Retinal pigment epithelial cell (primary cell): ENCODE data around the gene FADS1.

ENCODE experiments used
- DNase-seq: peaks from one replicate; pipeline ENCODE4 v3.0.0-alpha.2; 2010; ENCODE audit warnings: low read depth
- H3K4me3 ChIP-seq: 2 replicates; pipeline ENCODE4 v1.5.1; 2011; ENCODE audit warnings: mild to moderate bottlenecking, low read length, control low read depth, moderate library complexity
- TF ChIP-seq, protein P1 (sequence below): conservative IDR thresholded peaks from 2 replicates; pipeline ENCODE4 v1.5.1; 2011; ENCODE audit warnings: low read depth, low read length, control low read depth, inconsistent platforms

Gene FADS1

DNA sequence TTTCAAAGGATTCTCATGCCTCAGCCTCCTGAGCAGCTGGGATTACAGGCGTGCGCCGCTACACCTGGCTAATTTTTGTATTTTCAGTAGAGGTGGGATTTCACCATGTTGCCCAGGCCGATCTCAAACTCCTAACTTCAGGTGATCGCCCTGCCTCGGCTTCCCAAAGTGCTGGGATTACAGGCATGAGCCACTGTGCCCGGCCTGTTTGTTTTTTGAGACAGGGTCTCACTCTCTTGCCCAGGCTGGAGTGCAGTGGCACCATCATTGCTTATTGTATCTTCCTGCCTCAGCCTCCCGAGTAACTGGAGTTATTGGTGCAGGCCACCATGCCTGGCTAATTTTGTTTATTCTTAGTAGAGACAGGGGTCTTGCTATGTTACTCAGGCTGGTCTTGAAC, 19.4 kb upstream of the FADS1 start:
- TF ChIP-seq, protein P1, sequence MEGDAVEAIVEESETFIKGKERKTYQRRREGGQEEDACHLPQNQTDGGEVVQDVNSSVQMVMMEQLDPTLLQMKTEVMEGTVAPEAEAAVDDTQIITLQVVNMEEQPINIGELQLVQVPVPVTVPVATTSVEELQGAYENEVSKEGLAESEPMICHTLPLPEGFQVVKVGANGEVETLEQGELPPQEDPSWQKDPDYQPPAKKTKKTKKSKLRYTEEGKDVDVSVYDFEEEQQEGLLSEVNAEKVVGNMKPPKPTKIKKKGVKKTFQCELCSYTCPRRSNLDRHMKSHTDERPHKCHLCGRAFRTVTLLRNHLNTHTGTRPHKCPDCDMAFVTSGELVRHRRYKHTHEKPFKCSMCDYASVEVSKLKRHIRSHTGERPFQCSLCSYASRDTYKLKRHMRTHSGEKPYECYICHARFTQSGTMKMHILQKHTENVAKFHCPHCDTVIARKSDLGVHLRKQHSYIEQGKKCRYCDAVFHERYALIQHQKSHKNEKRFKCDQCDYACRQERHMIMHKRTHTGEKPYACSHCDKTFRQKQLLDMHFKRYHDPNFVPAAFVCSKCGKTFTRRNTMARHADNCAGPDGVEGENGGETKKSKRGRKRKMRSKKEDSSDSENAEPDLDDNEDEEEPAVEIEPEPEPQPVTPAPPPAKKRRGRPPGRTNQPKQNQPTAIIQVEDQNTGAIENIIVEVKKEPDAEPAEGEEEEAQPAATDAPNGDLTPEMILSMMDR, result no peak
- DNase-seq, result no peak
- no peak overlapping the region for H3K4me3 ChIP-seq

DNA sequence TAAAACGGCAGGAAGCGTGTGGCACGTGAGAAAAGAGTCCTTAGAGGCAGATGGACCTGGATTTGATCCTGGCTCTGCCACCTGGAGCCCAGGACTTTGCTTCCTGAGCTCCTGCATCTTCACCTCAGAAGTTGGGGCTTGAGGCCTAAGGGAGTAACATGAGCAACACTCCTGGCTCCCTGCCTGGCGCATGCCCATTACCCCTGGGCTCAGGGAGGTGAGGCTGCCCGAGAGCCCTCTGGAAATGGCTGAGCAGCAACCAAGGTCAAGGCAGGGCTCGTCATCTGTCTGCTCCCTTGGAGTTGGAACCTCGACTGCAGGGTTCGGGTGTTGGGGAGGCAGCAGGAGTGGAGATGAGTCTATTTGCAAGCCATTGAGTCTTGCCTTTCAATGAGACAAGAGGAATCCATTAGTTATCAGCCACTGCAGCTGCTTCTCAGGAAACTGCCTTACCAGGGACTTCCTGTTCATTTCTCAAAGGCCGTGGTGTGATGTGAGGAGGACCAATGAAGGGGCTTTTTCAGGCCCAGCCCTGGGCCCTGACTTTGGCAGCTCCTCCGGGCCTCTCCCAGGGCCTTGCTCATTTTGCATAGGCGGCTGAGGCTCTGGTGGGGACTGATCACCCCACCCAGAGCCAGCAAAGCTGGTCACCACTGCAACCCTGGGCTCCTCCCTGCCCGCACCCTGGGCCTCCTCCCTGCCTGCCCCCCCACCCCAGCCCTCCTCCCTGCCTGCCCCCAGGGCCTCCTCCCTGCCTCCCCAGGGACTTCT, 17.7 kb upstream of the FADS1 start:
- no peak overlapping the region for H3K4me3 ChIP-seq
- TF ChIP-seq, protein P1, result no peak
- no peak for DNase-seq

DNA sequence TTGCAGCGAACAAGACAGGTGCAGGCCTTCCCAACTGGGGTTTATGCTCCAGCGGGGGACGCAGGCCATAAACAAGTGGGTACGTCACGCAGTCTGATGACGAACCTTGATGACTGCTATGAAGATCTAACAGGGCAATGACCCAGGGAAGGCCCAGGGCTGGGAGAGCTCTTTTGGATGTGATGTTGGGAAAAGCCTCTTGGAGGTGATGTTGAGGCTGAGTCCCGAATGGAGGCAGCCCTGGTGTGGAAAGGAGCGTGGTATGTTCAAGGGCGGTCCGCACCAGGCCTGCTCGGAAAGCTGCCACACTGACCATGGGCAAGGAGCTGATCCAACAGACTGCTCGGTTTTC, 17.1 kb upstream of the FADS1 start:
- H3K4me3 ChIP-seq, result no peak overlapping the region
- TF ChIP-seq, protein P1, result no peak
- no peak for DNase-seq

DNA sequence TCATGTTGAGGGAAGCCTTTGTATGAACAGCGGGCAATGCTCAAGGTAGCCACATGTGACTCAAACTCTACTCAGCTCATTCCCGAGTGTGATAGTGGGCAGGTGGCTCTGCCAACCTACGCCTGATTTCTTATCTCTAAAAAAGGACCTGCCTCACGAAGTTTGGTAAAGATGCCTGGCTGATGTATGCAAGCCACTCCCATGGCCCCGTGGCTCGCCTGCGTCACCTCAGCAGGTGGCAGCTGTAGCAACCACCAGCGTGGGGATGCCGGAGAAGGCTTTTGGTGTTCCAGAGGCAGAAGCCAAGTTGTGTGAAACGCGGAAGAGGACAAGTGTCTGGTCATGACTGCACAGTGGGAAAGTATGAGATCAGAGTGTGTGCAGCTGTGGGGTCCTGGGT, 16.7 kb upstream of the FADS1 start:
- DNase-seq, result no peak

DNA sequence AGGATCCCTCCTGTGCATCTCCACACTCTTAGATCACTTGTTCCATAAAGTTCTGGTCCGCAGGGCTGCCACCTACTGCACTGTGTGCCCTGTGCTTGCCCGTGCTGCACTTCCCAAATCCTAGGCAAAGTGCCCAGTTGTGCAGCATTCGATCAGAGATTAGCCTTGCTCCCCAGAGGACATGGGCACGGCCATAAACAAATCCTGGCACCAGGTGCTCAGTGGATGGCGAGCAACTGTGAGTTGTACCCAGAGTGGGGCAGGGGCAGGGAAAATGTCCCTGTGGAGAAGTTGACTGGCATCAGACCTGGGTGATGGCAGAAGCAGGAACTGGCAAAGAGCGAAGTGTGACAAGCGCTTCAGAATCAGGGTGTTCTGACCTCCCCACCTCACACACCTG, 16.0 kb upstream of the FADS1 start:
- no peak overlapping the region for H3K4me3 ChIP-seq
- TF ChIP-seq, protein P1, result no peak
- DNase-seq, result no peak

More for the DNA sequence above, 16.7 kb upstream of the FADS1 start:
- H3K4me3 ChIP-seq, result no peak overlapping the region
- TF ChIP-seq, protein P1, result no peak

DNA sequence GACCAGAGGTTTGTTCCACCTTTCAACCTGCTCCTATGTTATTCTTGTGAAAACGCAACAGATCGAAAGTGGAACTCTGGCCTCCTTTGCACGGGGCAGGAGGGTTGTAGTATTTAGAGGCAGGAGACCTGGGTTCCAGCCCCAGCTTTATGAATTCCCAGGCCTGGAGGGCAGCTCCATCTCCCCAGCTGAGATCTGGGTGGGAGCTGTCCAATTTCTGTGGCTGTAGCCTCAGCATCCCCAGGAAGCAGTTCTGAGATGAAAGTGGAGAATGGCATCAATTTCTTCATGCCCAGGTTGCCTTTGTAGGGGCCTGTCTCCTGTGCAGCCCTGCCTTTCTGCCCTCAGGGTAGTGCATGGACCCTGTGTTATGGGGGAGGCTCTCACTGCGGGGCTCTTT, 15.4 kb upstream of the FADS1 start:
- TF ChIP-seq, protein P1, result no peak

DNA sequence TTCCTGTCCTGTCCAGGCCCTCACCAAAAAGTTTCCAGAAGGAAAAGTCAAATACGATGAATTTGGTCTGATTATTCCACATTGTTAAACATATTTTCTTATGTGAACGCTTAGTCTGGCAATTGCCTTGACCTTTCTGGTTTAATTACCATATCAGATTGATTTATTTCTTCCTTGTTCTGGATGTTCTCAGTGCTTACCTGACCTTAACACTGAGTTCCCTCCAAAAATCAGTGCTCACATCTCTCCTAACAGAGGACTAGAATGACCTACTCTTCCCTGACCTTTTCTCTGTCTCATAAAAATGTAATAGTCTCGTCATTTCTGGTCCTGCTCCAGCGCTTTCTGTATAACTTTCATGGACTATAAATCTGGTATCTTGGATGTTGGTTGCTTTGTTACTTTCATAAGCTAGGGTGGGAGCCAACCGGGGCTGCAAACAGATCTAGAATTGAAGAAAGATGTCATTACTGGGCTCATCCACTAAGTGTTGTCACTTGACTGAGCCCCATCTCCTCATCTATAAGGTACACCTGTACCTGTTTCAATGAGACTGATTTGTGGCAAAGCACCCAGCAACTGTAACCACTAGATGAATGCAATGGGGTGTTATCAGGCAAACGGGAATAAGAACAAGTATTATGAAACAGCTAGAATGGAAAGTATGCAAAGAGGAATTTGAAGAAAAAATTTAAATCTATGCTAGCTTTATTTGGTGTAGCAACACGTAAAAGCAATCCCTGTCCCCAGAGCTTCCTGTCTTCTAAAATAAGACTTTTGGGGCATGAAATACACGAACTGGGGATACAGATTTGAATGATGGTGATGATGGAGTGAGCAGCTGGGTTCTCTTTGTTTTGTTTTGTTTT, 13.7 kb upstream of the FADS1 start:
- TF ChIP-seq, protein P1, result no peak
- no peak for DNase-seq
- peak overlapping the region; percentile 93 for H3K4me3 ChIP-seq

More for the DNA sequence above, 15.4 kb upstream of the FADS1 start:
- DNase-seq, result no peak
- no peak overlapping the region for H3K4me3 ChIP-seq
